ENCODE data around the gene IL22RA1.

DNA sequence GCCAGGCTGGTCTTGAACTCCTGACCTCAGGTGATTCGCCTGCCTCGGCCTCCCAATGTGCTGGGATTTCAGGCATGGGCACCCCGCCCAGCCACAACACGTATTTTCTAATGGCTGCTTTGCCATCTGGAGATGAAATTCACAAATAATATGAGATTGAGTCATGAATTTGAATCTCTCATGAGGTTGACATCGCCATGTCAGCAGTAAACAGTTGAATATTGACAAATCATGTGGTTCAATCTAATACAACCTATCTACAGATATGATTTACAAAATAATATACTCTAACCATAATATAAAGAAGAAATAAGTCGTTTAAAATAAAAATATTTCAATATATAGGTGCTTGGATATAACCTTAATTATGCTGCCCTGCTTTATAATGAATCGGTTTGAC, 73.1 kb downstream of the IL22RA1 start:
- TF ChIP-seq, protein P1, sequence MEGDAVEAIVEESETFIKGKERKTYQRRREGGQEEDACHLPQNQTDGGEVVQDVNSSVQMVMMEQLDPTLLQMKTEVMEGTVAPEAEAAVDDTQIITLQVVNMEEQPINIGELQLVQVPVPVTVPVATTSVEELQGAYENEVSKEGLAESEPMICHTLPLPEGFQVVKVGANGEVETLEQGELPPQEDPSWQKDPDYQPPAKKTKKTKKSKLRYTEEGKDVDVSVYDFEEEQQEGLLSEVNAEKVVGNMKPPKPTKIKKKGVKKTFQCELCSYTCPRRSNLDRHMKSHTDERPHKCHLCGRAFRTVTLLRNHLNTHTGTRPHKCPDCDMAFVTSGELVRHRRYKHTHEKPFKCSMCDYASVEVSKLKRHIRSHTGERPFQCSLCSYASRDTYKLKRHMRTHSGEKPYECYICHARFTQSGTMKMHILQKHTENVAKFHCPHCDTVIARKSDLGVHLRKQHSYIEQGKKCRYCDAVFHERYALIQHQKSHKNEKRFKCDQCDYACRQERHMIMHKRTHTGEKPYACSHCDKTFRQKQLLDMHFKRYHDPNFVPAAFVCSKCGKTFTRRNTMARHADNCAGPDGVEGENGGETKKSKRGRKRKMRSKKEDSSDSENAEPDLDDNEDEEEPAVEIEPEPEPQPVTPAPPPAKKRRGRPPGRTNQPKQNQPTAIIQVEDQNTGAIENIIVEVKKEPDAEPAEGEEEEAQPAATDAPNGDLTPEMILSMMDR (IDR thresholded peaks at IDR 0.05) = no peak
- TF ChIP-seq POLR2A (IDR thresholded peaks at IDR 0.05) = no peak

Data from lower leg skin (tissue), 3 donors.